Hindlimb muscle (tissue), 1 donor: ENCODE data around the gene C1orf159. TPM values are rescaled to one million over a fixed set of nuclear protein-coding genes. Genes with fewer than 3 reads are reported as not detected.
A peak's percentile ranks its signal among the peaks of the same experiment; 100 is the strongest.
"Not testable (repeated sequence)": the region's sequence is repeated elsewhere in the genome, so short reads cannot be mapped to it uniquely, and the experiment has no call there.

Source experiments
- DNase-seq: peaks from one replicate; pipeline ENCODE4 v3.0.0-alpha.2; 2013
- polyA plus RNA-seq: library from polyadenylated mRNA; unstranded; fragments of 120-200 nt; gene quantifications from one replicate; pipeline ENCODE4 v1.2.1, GENCODE V29; 2013; ENCODE audit not compliant: insufficient read length

Gene C1orf159
- polyA plus RNA-seq, 1 donor = 7.8 TPM

- DNase-seq = no peak
Observed at GRCh38 chr1:1066403-1067283, 49.2 kb downstream of the C1orf159 start.

GRCh38 chr1:1065940-1066304 lies 50.0 kb downstream of the C1orf159 start:
- DNase-seq = not testable (repeated sequence)

GRCh38 chr1:1065265-1065939 lies 50.5 kb downstream of the C1orf159 start:
- DNase-seq = no peak

GRCh38 chr1:1063945-1064831 lies 51.7 kb downstream of the C1orf159 start:
- DNase-seq = no peak

GRCh38 chr1:1063261-1063944 lies 52.5 kb downstream of the C1orf159 start:
- no peak for DNase-seq

- DNase-seq = no peak
Observed at GRCh38 chr1:1062348-1063163, 53.3 kb downstream of the C1orf159 start.

GRCh38 chr1:1061682-1062345 lies 54.1 kb downstream of the C1orf159 start:
- DNase-seq = no peak

GRCh38 chr1:1060281-1061000 lies 55.4 kb downstream of the C1orf159 start:
- DNase-seq = no peak

- DNase-seq = peak; percentile 58
Observed at GRCh38 chr1:1059494-1060280, 56.2 kb downstream of the C1orf159 start.

GRCh38 chr1:1058921-1059493 lies 56.9 kb downstream of the C1orf159 start:
- no peak for DNase-seq

GRCh38 chr1:1058088-1058905 lies 57.6 kb downstream of the C1orf159 start:
- DNase-seq = no peak

GRCh38 chr1:1057769-1058087 lies 58.2 kb downstream of the C1orf159 start:
- not testable (repeated sequence) for DNase-seq

- no peak for DNase-seq
Observed at GRCh38 chr1:1055841-1056736, 59.8 kb downstream of the C1orf159 start.

GRCh38 chr1:1054971-1055370 lies 60.9 kb downstream of the C1orf159 start:
- DNase-seq = no peak

GRCh38 chr1:1054099-1054700 lies 61.7 kb downstream of the C1orf159 start:
- no peak for DNase-seq

GRCh38 chr1:1053682-1054081 lies 62.2 kb downstream of the C1orf159 start:
- DNase-seq = no peak

GRCh38 chr1:1053022-1053421 lies 62.9 kb downstream of the C1orf159 start:
- no peak for DNase-seq
